ENCODE measurements around the gene CEP104. TPM values are rescaled to one million over a fixed set of nuclear protein-coding genes. Genes with fewer than 3 reads are reported as not detected.

CEP104 gene
- total and polyA plus RNA-seq, 2 experiments from 2014 or later = 21.4 to 26.3 TPM

GRCh38 chr1:3864884-3865283 is 7.9 kb upstream of the CEP104 start:
- no peak for DNase-seq (ENCODE audit: low read depth in 1 of 2, low spot score in 1 of 2)
- Histone ChIP-seq H3K36me3 (no peaks in the 10 kb centered on the region), H3K9me3 (ENCODE audit: low read depth) (no peaks in the 10 kb centered on the region), H3K27ac (no peak overlapping the region), H3K4me3 (no peak overlapping the region), H3K4me1 (ENCODE audit: low read depth) (no peaks in the 10 kb centered on the region), H3K27me3 (no peaks in the 10 kb centered on the region)
- no peak for TF ChIP-seq CTCF (IDR thresholded peaks at IDR 0.05; ENCODE audit: low read depth, low read length)

GRCh38 chr1:3863231-3863935 is 6.4 kb upstream of the CEP104 start:
- TF ChIP-seq CTCF (IDR thresholded peaks at IDR 0.05; ENCODE audit: low read depth, low read length) = no peak
- no peaks in the 10 kb centered on the region for H3K36me3 ChIP-seq
- no peaks in the 10 kb centered on the region for H3K27me3 ChIP-seq
- DNase-seq (ENCODE audit: low read depth in 1 of 2, low spot score in 1 of 2) = no peak
- H3K4me1 ChIP-seq (ENCODE audit: low read depth) = no peaks in the 10 kb centered on the region
- H3K9me3 ChIP-seq (ENCODE audit: low read depth) = no peaks in the 10 kb centered on the region
- H3K4me3 ChIP-seq = no peak overlapping the region
- H3K27ac ChIP-seq = no peak overlapping the region

- DNase-seq (ENCODE audit: low read depth in 1 of 2, low spot score in 1 of 2) = peak; percentile 17 to 39
- peak; percentile 26 for TF ChIP-seq CTCF (IDR thresholded peaks at IDR 0.05; ENCODE audit: low read depth, low read length)
- Histone ChIP-seq H3K9me3 (ENCODE audit: low read depth) (no peaks in the 10 kb centered on the region), H3K36me3 (no peaks in the 10 kb centered on the region), H3K27me3 (no peaks in the 10 kb centered on the region), H3K27ac (no peak overlapping the region), H3K4me3 (peak overlapping the region; percentile 79), H3K4me1 (ENCODE audit: low read depth) (peaks cover 6% of the 10 kb centered on the region)
Observed at GRCh38 chr1:3858231-3858981, 1.4 kb upstream of the CEP104 start.

- DNase-seq (ENCODE audit: low read depth in 1 of 2, low spot score in 1 of 2) = peak in 1 of 2 donors; percentile 2
- no peak for TF ChIP-seq CTCF (IDR thresholded peaks at IDR 0.05; ENCODE audit: low read depth, low read length)
- H3K36me3 ChIP-seq = no peaks in the 10 kb centered on the region
- no peaks in the 10 kb centered on the region for H3K9me3 ChIP-seq (ENCODE audit: low read depth)
- H3K4me3 ChIP-seq = peak overlapping the region; percentile 79
- H3K27ac ChIP-seq = peak overlapping the region; percentile 59
- H3K27me3 ChIP-seq = no peaks in the 10 kb centered on the region
- H3K4me1 ChIP-seq (ENCODE audit: low read depth) = peaks cover 6% of the 10 kb centered on the region
Observed at GRCh38 chr1:3857791-3858129, 749 bp upstream of the CEP104 start.

- DNase-seq (ENCODE audit: low read depth in 1 of 2, low spot score in 1 of 2) = no peak
- H3K27me3 ChIP-seq = no peaks in the 10 kb centered on the region
- H3K9me3 ChIP-seq (ENCODE audit: low read depth) = no peaks in the 10 kb centered on the region
- no peak overlapping the region for H3K4me3 ChIP-seq
- no peak for TF ChIP-seq CTCF (IDR thresholded peaks at IDR 0.05; ENCODE audit: low read depth, low read length)
- peaks cover 6% of the 10 kb centered on the region for H3K4me1 ChIP-seq (ENCODE audit: low read depth)
- H3K27ac ChIP-seq = no peak overlapping the region
- peaks cover 9% of the 10 kb centered on the region for H3K36me3 ChIP-seq
Observed at GRCh38 chr1:3852711-3853485, 4.1 kb downstream of the CEP104 start.
